NCI-H2107 (cell line): ENCODE results near the gene CD40LG.

Source experiments
- DNase-seq: peaks from one replicate; lab custom pipeline; 2025; lab: John Stamatoyannopoulos, UW

Gene CD40LG

GRCh38 chrX:136647677-136648360, at the start of gene CD40LG:
TSS of gene CD40LG (plus strand) at chrX:136648158. CDS start at chrX:136648249, 91 bp downstream.
- DNase-seq = no peak

GRCh38 chrX:136598631-136599030, 49.3 kb upstream of the CD40LG start:
- no peak for DNase-seq

- no peak for DNase-seq
Measured at GRCh38 chrX:136600059-136600458, 47.9 kb upstream of the CD40LG start.

- no peak for DNase-seq
Measured at GRCh38 chrX:136607236-136607635, 40.7 kb upstream of the CD40LG start.

- DNase-seq = no peak
Measured at GRCh38 chrX:136608295-136608933, 39.5 kb upstream of the CD40LG start.

GRCh38 chrX:136616987-136617685, 30.8 kb upstream of the CD40LG start:
- DNase-seq = no peak

- DNase-seq = no peak
Measured at GRCh38 chrX:136619899-136620505, 28.0 kb upstream of the CD40LG start.

- DNase-seq = no peak
Measured at GRCh38 chrX:136620780-136621179, 27.2 kb upstream of the CD40LG start.

- no peak for DNase-seq
Measured at GRCh38 chrX:136622568-136622967, 25.4 kb upstream of the CD40LG start.

GRCh38 chrX:136623396-136623795, 24.6 kb upstream of the CD40LG start:
- DNase-seq = no peak

GRCh38 chrX:136625246-136625645, 22.7 kb upstream of the CD40LG start:
- no peak for DNase-seq

- DNase-seq = no peak
Measured at GRCh38 chrX:136626237-136626636, 21.7 kb upstream of the CD40LG start.

- no peak for DNase-seq
Measured at GRCh38 chrX:136626891-136627290, 21.1 kb upstream of the CD40LG start.

- no peak for DNase-seq
Measured at GRCh38 chrX:136627409-136627808, 20.5 kb upstream of the CD40LG start.

GRCh38 chrX:136629084-136629750, 18.7 kb upstream of the CD40LG start:
- no peak for DNase-seq

GRCh38 chrX:136630881-136631280, 17.1 kb upstream of the CD40LG start:
- DNase-seq = no peak

- DNase-seq = no peak
Measured at GRCh38 chrX:136635235-136635634, 12.7 kb upstream of the CD40LG start.

GRCh38 chrX:136636121-136636520, 11.8 kb upstream of the CD40LG start:
- no peak for DNase-seq

GRCh38 chrX:136639506-136640176, 8.3 kb upstream of the CD40LG start:
- DNase-seq = no peak

GRCh38 chrX:136643243-136643642, 4.7 kb upstream of the CD40LG start:
- DNase-seq = no peak

GRCh38 chrX:136646602-136647239, 1.2 kb upstream of the CD40LG start:
- DNase-seq = no peak
